AG08396 (cell line): ENCODE measurements around the gene LSMEM2.

Experiments used
- DNase-seq: peaks from one replicate; pipeline ENCODE4 v3.0.0; 2012; ENCODE audit warnings: low spot score, mixed read lengths

Gene LSMEM2

DNA sequence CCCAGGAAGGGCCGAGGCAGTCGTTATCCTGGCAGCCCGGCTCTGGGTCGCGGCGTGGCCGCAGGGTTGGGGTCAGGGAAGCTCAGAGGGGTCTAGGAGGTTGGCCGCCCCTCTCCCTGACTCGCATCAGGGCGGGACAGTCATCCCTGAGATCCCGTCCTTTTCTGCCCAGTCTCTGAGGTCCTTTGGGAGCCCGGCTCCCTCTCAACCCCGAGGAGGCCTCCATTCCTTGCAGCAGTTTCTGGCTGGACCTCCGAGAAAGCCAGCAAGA, 43.2 kb downstream of the LSMEM2 start:
- no peak for DNase-seq

DNA sequence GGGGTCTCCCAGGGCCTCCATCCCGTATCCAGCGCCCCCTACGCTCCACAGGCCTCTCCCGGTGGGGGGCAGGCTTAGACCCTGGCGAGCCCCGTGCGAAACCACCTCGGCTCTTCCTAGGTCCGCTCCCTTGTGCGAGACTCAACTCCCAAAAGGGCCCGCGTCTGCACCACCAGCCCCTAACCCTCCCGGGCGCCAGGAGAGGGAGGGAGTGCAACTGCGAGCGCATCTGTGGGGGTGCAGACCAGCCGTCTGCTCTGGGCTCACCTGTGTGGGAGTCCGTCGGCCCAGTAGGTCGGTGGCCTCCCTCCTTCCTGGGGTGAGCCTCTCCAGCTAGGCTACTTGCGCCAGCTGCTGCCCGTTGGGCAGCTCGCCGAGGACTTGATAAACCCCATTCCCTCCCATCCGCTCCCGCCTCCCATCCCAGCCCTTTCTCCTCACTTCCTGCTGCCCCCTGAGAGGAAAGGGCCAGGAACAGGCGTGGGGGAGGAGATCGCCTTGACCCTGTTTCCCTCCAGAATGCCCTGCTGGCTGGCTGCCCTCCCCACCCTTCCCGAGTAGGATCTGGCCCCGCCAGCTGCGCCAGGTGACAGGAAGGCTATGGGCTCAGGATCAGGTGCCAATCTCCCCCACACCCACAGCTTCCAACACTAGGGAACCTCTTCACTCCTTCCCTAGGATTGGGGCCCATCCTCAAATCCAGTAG, 43.7 kb downstream of the LSMEM2 start, which contains the start of gene HYAL2:
TSS of gene HYAL2 (minus strand) at position 360 of the 706 bp plus-strand sequence. CDS start 2,256 bp downstream, outside the sequence.
- DNase-seq: no peak

DNA sequence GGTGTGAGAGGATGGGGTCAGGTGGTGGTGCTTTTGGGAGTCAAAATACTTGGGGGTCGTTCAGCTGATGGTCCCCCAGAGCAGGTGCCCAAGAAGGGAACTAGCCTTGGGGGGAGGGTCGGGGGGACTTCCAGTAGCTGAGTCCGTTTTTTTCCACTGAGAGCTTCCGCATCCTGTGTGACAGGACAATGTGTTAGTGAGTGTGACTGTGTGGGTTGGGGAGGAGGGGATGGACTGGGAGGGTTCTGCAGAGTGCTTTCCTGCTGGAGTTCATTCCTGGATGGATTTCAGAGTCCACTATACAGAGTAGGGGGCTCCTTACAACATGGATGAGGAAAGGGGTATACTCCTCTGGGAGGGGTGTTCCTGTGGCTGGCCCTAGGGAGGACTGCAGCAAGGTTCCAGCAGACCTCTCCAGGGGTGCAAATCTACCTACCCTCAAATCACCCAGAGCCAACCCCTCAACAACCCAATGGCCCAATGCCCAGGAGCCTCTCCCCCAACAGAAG, 44.3 kb downstream of the LSMEM2 start:
- DNase-seq: no peak

DNA sequence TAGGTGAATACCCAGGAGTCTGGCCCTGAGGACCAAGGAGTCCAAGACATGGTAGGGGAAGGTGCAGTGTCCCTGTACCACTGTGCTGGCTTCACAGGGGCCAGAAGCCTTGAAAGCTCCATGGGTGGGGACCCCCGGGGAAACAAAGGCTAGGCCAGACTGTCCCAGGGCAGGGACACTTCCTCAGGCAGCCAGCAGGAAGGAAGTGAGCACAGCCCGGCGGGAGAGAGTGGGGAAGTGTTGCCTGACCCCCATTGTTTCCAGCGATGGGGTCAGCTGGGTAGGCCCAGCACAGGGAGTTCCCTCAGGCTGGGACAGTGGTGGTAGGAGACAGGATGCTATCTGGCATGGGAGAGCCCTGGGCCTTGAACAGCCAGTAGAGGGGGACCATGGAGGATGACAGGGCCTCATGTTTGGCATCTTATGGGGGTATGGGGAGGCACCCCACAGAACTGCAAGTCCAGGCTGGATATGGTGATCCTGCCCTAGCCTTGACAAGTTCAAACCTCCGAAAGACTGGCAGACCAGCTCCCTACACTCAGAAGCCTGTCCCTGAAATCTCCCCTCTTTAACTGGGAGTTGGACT, 44.8 kb downstream of the LSMEM2 start:
- DNase-seq: no peak

DNA sequence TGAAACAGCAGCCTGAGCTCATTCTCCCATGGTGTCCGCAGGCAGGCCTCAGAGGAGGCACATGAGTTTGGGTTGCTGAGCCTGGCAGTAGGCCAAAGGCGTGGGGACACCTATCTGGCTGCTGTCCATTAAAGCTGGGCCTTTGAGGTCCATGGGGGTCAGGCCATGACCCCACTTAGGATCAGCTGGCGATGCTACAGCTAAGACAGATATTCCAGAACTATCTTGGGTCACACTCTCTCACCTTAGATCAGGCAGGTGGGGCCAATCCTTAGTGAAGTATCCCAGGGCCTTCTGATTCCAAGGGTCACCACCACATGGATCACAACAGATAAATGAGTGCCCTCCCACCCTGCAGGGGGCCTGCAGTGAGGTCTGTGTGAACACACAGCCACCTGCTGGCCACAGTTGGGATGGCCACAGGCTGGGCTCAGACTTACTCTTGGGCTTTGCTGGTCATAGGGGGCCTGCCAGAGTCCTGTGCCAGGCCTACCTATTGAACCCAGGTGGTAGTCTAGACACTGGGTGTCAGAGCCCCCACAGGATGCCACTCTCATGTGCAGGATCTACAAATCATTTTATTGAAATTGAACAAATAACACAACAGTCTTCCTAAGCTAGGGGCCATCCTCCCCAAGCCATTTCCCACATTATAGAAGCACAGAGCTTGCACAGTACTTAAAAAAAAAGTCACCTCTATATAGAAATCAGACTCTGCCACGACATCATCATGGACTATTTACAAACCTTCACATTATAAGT, 45.6 kb downstream of the LSMEM2 start:
- peak; percentile 84 for DNase-seq

DNA sequence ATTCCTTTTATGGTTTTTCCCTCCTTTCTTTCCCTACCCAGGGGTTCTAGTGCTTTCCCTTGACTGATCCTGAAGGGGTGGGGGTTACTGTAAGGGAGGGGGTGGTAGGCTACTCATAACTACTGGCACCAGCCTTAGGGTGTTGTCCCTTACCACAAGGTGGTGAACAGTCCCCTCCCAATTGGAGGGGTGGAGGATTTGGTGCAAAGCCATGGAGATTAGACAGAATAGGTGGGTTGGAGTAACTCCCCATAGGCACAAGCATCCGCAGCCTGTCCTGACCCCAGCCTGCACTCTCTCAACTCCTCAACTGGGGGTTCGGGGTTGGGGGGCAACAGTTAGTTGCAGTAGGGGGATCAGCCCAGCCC, 46.2 kb downstream of the LSMEM2 start:
- DNase-seq: no peak

DNA sequence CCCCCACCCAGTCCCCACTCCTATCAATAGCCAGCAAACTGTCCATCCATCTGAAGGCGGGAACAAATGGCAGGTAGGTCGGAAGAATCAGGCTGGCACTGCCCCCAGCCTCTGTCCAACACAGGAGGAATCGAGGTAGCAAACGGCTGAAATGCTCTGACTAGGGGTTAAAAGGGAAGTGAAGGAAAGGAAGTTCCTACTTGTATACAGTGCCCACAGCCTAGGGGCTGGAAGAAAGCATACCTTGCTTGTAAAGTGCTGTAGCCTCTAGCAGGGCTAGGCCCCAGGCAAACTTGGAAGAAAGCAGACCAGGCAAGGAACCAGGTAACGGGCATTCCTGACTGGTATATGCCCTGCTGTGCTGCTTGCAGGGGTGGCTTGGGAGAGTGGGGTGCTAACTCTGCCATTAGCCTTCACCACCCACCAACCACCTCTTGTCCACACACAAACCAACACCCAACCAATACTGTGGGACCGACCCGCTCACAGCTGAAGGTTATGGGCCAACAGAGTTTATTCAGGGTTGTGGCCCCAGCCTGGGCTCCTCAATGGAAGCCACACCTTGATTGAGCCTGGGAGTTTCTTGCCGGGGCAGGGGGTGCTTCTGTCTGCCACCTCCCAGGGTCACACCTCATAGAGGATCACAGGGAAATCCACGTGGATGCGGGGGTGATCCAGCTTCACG, 46.8 kb downstream of the LSMEM2 start:
- DNase-seq: no peak

DNA sequence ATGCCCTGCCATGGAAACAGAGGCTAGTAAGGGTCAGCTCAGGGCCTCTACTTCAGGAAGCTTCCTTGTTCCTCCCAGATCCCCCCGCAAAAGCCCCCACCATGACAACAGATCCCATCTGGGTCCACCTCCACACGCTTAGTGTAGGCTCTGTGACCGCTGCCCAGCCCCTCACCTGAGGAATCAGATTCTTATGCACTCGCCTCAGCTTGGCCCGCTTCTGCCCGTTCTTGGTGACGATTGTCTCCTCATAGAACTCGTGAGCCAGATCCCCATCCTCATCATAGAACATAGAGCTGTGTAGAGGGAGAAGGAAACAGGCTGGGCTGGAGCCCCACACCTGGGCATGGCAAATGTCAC, 47.3 kb downstream of the LSMEM2 start:
- DNase-seq: no peak

DNA sequence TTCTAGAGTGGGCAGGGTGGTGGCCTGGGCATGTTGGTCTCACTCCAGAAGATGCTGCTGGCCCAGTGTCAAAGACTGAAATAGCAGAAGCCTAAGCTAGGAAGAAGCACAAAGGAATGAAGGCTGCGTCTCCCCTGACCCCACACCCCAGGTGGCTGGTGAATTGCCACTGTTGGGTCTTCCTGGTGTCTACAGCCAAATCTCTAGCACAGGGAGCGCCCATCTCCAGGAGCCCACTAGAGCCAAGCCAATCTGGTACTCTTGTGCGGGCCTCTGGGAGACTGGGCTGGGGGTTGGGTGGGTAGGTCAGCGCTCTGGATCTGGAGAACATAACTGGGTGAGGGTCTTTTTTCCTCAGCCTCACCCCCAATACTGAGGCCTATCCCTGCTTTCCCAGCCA, 48.2 kb downstream of the LSMEM2 start:
- no peak for DNase-seq

DNA sequence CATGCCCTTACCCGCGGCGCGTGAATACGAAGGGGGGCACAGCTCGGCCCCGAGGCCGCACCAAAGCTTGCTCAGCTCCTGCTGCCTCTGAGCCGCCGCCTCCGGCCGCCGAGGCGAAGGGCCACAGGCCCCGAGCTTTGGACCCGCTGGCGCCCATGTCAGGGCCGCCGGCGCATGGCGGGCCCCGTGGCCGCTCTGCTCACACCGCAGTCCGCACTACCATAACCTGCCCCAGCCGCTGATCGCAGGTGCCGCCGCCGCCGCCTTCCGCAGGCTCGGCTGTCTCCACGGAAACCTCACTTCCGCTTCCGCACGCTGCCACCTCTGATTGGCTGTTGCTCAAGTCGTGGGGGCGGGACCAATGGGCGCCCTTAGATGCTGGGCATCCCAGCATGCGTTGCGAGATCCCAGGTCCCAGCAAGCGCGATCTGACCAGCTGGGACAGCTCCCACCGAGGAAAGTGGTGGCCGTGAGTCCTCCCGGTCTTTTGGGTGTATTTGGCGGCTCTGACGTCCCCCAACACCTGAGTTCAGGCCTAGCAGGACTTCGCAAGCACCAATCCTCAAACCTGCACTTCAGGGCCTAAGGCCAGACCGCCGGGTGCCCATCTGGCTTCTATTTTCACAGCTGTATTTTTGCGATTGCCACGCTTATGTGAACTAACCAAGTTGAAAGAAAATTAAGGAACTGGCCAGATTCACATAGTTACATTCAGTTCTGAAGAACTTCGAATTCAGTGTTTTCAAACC, 49.2 kb downstream of the LSMEM2 start, which contains the start of gene TUSC2:
TSS of gene TUSC2 (minus strand) at position 281 of the 749 bp plus-strand sequence. CDS start at position 157, 124 bp downstream.
- peak; percentile 98 for DNase-seq

DNA sequence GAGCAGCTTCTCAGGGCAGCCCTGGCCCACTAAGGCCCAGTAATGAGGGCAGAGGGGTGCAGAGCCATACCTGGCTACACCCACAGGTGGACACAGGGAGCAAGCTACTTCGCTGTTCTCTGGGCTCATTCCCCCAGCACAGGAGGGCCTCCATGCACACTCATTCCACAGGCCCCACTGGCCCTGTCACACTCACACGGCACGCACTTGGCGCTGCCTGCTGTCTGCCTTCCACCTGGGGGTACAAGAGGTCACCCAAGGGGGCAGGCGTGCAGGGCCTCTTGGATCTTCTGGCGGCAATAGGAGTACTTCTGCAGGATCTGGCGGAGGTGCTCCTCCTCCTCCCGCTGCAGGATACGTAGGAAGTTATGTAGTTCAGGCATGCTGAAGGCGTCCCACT, 51.4 kb downstream of the LSMEM2 start:
- DNase-seq: no peak

DNA sequence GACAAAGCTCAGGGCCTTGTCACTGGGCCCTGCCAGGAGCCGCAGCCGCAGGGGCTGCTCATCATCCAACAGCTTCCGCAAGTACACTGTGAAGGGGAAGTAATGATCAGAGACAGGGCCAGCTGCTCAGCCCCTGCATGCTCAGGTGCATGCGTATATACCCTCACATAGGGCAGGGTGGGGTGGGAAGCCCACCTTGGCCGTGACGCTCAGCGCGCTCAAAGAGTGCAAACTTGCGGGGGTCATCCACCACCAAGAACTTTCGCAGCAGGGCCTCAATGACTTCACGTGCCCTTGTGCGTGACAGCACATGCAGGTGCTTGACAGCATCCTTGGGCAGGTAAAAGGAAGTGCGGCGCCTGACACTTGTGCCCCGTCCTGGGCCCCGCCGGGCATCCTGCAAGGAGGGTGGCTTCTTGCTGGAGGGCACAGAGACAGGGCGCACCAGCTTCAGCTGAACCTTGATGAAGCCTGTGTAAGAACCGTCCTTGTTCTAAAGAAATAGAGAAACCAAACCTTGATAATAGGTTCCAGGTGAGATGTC, 52.5 kb downstream of the LSMEM2 start:
- DNase-seq: no peak

DNA sequence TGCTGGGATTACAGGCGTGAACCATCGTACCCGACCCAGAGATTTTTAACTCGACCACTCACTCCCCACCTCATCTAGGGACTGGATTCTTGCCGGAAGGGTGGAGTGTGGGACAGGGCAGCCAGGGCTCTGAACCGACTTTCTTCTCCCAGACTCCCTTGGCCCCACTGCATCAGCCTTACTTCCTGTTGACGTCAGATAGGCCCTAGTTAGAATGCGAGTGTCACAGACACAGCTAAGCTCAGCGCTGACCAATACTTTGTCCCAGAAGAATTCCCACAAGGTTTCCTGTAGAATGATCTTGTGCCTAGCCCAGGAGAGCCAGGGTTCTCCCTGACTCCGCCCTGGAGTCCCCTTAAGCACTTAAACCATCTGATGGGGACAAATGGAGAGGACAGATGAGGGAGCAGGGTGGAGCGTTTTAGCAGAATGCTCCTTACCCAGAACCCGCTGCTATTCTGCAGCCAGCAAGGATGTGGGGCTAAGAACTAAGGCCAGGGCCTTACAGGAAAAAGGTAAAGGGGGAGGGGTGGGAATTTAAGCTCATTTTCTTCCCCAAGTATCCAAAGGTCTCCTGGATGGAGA, 54.9 kb downstream of the LSMEM2 start:
- no peak for DNase-seq

DNA sequence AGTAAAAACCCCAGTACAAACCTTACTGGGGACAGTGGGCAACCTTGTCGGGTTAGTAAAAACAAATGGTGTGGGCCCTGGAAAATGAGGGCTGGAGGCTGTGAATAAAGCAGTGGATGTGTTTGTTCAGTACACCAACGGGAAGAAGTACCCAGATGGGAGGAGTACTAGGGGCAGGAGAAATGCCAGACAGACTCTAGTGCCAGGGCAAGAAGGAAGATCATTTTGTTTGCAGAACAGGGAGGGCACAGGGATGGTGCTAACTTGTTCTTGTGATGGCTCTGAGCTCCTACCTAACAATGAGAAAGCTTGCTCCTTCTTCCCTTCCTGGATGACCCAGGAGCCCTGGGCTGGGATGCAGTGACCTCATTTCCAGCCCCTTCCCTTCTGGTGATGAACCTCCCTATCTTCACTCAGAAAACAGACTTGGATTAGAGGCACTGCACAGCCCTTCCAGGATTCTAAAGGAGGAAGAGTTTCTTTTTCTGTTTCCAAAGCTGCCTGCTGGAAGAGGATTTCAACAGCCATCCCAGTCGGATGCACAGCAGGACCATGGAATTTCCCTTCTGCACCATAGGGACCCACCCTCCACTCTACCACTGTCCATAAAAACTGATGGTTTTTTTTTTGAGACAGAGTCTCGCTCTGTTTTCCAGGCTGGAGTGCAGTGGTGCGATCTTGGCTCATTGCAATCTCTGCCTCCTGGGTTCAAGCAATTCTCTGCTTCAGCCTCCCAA, 55.6 kb downstream of the LSMEM2 start:
- DNase-seq: no peak

DNA sequence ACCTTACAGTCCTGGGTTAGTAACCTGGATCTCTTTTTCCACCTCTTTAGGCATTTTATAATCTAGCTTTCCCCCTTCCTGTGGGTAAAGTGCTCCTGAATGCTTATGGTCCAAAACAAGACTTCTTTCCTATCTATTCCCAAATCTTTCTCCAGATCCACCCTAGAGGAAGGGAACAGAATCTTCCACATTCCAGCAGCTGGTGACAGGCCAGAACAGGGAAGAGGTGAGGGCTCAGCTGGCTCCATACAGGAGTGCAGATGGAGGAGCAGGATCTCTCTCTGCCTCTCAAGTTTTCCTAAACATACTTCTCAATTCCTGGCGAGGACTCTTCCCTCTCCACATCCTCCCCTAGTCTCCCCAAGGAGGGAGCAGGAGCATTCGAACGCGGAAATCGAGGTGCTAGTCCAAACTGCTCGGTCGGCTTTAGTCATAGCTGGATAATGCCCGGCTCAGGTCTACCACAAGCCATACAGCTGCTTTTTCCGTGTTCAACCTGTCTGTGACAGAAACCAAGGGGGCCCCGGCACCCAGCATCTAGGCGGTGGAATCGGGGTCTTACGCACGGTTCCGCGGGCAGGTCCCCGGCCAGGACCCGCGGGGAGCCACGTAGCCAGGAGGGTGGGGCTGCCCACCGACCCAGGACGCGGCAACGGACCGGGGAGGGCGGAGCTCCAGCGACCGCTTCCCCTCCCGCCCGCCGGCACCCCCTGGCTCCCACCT, 57.7 kb downstream of the LSMEM2 start:
- no peak for DNase-seq

DNA sequence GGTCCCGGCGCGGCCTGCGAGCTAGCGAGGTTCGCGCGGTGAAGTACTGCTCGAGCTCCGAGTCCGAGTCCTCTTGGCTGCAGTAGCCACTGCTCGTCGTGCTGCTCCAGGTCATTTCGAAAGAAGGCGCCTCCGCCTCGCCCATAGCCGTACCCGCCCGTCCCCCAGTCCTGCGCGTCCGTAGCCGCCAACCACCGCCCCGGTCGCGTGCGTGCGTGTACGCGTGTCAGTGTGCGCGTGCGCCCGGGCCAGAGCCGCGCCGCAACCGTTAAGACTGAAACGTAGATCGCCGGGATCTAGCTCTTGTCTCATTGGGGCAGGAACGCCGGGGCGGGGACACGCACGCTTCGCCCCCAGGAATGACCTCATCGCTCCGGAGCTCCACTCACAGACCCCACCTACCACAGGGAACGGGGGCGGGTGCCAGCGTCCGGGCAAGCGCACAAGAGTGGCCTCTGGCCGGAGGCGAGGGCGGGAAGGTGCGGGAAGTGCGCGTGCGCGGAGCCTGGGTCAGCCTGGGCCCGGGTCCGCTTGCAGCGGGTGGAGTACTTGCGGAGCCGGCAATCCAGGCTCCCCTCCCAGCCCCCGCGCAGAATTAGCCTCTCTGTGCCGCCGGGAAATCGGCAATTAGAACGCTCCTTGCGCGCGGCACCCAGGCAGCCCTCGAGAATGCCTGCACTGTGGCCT, 58.4 kb downstream of the LSMEM2 start:
- peak; percentile 99 for DNase-seq
